Measurements from ENCODE around the gene ACOT13. TPM values are rescaled to one million over a fixed set of nuclear protein-coding genes. Genes with fewer than 3 reads are reported as not detected.
"Not testable (repeated sequence)": the region's sequence is repeated elsewhere in the genome, so short reads cannot be mapped to it uniquely, and the experiment has no call there.

ACOT13 gene
- 10 to 100 TPM; 63.0 to 70.8 TPM for total RNA-seq
- long read RNA-seq, full-length matches to known transcripts: 13 of 17 reads
- long read RNA-seq, partial matches to known transcripts: 0 of 17 reads
- long read RNA-seq, other reads (novel, unspliced or antisense): 4 of 17 reads

DNA sequence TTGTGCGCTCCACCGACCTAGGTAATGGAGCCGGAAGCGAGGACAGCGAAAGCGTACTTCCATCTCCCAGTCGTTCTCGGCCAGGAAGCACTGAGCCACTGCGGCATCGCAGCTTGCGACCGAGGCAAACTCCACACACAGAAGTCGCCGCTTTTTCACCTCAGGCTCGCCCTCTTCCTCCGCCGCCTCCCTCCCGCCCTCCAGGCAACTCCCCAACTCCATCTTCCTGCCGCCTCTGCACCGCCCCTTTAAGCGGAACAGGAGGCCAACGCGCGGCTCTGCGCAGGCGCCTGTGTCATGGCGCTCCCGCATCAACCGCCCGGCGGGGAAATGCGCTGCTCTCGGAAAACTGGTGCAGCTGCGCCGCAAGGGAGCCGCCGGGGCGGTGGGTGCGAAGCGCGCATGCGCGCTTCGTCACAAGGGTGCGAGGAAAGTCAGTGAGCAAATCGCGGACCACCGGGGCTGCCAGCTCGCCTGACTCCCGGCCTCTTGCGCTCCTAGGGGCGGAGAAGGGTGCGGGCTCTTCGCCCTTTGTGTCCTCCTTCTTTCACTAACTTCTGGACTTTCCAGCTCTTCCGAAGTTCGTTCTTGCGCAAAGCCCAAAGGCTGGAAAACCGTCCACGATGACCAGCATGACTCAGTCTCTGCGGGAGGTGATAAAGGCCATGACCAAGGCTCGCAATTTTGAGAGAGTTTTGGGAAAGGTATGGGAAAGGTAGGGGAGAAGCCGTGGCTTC, at the start of gene ACOT13, which contains the start of gene TDP2:
Gene ACOT13 (plus strand): TSS at position 437 of the 737 bp plus-strand sequence. CDS start 187 bp downstream, at position 624.
Gene TDP2 (minus strand): TSS at position 259 of the 737 bp plus-strand sequence. CDS start 37 bp downstream, at position 222.
- DNase-seq: peak; percentile 97
- peak; percentile 99 for ATAC-seq
- intact Hi-C loops (cut with DNase I): no loop called here

DNA sequence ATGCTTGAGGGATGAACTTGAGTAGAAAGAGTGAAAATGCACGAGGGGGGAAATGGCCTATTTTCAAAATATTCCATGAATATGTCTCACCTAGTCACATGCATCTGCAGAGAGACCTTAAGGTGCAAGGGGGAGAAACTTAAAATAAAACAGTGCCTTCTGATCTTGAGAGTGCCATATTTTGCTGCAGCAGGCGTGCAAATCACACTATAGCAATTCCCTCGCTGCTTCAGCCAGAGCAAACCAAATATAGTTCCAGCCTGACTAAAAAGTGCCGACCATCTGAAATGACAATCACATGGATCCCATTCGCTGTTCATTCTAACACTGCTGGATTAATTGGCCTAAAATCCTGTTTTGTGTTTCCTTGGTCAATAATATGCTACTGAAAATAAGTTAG, 47.2 kb upstream of the ACOT13 start:
- intact Hi-C loops (cut with DNase I): no loop called here
- no peak for ATAC-seq
- no peak for DNase-seq

DNA sequence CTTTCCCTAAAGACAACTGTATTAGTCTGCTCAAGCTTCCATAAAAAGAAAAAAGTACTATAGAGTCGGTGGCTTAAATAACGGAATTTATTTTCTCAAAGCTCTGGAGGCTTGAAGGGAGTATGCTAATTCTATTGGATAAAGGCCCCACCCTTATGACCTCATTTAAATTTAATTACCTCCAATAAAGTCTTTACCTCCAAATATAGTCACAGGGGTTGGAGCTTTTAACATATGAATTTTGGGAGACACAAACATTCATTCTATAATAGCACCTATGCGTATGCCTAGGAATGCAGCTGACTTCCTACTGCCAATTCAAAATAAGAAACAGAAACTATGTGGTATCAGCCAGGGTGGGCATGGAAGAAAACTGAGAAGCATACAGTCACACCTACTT, 46.2 kb upstream of the ACOT13 start:
- no peak for ATAC-seq
- intact Hi-C loops (cut with DNase I): no loop called here

DNA sequence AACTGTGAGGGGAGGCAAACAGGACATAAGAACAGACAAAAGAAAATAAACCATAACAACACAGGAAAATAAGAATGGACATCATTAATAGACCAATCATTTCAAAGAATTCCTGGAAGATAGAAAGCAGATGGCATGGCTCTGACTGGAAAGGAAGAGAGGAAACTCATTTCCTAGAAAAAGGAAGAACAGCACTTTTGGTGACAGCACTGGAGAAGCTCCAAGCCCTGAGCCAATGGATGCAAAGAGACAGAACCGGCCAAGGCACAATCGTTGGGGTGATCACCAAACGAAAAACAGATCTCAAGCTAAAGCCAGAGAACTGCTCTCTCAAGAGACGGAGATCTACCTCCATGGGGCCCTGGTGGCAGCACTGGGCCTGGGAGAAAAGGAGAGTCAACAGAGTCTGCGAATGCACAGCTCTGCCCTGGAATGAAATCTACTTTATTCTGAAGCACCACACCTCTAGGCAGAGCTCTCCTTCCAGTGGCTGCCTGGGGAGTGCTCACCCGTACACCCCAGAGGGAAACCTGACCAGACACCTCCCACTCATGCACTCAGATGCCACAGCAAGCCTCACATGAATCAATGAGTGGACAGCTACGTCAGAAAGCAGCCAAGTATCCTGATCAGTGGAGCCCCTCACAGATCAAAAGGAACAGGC, 45.1 kb upstream of the ACOT13 start:
- DNase-seq: no peak
- intact Hi-C loops (cut with DNase I): no loop called here
- no peak for ATAC-seq

More for the DNA sequence above, 46.2 kb upstream of the ACOT13 start:
- no peak for DNase-seq

DNA sequence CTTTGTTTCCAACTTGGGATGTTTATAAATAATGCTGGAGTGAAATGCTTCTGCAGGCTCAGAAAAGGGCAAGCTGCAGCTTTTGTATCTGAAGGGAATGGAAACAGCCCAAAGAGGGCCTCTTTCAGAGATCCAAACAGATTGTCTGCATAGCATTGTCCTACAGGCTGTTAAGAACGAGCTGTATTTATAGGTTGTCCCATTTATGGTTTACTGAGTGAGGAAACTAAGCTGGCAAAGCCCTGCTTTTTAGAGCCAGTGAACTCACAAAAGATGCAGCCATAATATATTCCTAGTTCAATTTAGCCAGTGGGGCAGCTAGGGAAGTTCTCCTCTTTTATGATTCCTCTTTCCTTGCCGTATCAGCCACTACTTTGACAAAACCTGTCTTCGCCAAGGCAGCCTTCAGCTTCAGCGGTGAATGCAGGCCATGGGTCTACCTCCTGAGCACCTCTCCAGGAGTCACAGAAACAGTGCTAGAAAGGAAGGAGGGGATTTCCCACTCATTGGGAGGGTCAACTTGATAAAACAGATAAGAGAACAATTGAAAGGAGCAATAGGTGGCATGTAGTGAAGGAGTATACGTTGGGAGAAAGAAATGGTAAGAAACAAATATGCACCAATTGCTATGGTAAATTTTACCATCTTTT, 35.9 kb upstream of the ACOT13 start:
- no peak for ATAC-seq
- no peak for DNase-seq
- intact Hi-C loops (cut with DNase I): no loop called here

DNA sequence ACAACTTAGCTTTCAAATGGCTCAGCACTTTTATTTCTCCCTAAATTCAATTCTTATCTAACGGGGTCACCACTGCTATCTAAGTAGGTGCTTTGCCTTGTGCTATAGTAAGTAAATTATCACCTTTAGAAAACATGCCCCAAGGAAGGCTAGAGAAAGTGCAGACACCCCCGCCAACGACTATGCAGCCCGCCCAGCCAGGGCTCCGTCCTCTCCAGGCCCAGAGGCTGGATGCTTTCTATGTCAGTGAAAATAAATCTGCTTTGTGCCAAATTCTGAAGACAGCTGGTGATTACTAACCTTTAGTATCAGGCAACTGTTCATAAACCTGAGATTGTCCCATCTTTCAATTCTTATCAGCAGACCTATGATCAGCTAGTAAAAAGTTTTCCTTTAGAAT, 35.2 kb upstream of the ACOT13 start:
- ATAC-seq: peak; percentile 38 to 78
- DNase-seq: no peak
- intact Hi-C loops (cut with DNase I): no loop called here

DNA sequence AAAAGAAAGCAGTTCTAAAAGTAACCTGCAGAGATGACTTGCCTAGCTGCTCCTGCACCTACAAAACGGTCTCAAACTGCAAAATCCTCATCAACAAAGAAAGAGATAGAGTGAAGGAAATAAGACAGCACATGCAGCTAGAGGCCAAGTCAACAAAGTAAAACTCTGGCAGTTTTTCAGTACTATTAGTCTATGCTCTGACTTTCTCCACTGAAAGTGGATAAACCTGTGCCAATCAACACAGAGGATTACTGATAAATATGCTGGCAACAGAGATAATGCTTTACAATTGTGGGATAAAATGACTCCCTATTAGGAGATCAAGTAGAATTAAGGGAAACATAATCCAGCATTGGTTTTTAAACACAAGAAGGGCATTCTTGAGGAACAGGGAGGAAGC, 34.3 kb upstream of the ACOT13 start:
- DNase-seq: no peak
- peak in 1 of 2 donors; percentile 86 for ATAC-seq
- intact Hi-C loops (cut with DNase I): no loop called here

DNA sequence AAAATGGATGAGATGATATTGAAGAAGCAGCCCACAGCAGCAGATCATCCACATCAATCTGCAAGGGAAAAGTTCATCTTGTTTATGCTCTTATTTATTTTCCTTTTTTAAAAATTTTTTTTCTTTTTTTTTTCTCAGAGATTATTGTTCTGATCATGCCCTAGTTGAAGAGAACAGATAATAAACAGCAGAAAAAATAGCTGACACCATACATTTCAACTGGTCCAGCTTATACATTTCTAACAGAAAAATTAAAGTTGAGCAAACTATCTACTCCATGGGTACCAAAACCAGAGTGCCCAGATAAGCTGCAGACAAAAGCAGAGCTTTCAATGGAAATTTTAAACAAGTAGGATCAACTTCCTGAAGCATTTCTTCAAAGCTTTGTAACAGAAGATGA, 30.2 kb upstream of the ACOT13 start:
- ATAC-seq: no peak
- intact Hi-C loops (cut with DNase I): no loop called here
- no peak for DNase-seq

DNA sequence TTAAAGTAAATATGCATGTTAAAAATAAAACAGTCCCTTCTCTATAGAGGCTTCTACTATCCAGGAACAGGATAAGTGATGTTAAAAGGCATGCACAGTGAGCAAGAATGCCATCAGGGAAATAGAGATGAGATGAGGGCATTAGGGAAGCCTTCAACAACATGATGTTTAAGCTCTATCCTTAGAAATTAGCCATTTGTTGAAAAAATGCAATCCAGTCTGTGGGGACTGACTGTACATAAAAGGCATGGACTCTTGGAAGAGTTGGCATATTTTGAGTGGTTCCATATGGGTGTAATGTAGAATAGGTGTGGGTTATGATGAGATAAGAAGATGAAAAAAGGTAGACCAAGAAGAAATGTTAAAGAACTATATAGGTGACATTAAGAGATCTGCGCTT, 26.7 kb upstream of the ACOT13 start:
- ATAC-seq: no peak
- no peak for DNase-seq
- intact Hi-C loops (cut with DNase I): no loop called here

DNA sequence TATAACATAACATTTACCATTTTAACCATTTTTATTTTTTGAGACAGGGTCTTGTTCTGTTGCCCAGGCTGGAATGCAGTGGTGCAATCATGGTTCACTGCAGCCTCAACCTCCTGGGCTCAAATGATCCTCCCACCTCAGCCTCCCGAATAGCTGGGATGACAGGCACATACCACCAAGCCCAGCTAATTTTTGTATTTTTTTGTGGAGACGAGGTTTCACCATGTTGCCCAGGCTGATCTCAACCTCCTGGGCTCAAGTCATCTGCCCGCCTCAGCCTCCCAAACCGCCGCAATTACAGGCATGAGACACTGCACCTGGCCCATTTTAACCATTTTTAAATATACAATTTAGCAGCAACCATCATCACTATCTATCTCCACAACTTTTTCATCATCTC, 26.2 kb upstream of the ACOT13 start:
- intact Hi-C loops (cut with DNase I); DNase-seq; ATAC-seq: not testable (repeated sequence)

DNA sequence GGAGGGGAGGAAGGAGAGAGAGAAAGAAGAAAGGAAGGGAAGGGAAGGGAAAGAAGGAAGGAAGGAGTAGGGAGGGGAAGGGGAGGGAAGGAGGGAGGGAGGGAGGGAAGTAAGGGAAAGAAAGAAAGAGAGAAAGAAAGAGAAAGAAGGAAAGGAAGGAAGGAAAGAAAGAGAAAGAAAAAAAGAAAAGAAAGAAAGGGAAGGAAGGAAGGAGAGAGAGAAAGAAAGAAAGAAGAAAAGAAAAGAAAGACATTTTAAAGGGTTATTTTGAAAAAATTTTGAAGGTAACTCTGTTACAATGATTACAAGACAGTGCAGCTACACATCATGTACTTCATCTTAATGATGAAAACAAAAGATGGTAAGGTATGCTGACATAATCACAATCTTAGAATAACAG, 24.8 kb upstream of the ACOT13 start:
- no peak for ATAC-seq
- DNase-seq: no peak
- intact Hi-C loops (cut with DNase I): no loop called here

DNA sequence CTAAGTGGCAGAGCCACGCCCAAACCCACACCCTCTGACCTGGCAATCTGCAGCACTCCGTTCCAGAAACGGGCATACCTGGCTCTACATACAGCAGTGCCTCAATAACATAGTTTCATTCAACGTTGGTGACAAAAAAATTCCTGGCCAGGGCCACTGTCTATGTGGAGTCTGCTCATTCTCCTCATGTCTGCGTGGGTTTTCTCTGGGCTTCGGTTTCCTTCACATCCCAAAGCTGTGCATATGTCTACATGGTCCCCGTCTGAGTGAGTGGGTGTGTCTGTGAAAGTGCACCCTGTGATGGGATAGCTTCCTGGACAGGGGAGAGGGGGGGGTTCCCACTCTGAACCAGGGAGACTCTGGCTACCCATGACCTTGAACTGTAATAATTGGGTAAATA, 23.0 kb upstream of the ACOT13 start:
- no peak for DNase-seq
- intact Hi-C loops (cut with DNase I): no loop called here
- no peak for ATAC-seq

DNA sequence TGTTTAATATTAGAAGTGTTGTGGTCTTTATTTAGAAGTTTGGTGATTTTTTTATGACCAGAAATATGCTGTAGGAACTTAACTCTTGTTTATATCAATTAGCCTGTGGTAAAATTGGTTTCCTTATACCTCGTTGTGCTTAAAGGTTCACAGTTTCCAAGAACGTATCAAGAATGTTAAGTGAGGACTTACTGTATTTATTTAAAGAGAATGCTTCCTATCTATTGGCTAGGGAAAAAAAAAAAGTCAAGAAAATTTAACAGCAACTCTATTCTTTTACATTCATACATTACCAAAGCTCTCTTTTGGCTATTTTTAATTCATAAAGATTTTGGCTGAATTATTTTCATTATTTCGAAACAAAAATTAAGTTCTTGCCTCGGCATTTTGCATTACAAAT, 22.5 kb upstream of the ACOT13 start:
- DNase-seq: no peak
- no peak for ATAC-seq
- intact Hi-C loops (cut with DNase I): no loop called here

DNA sequence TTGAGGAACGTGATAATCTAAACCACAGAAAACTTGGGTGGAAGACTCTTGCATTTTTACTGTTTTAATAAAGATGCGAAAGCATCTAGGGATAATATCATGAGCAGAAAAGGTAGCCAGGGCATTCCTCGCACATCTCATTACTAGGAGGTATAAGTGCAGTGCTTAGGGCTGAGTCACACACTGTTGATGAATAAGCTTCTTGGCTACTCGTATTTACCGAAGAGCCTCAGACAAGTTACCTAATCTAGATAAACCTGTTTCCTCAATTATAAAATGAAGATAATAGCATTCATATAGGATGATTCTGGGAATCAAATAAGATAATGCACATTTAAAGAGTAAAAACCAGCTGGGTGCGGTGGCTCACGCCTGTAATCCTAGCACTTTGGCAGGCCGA, 20.1 kb upstream of the ACOT13 start:
- intact Hi-C loops (cut with DNase I): no loop called here
- ATAC-seq: peak in 1 of 2 donors; percentile 51
- DNase-seq: no peak

DNA sequence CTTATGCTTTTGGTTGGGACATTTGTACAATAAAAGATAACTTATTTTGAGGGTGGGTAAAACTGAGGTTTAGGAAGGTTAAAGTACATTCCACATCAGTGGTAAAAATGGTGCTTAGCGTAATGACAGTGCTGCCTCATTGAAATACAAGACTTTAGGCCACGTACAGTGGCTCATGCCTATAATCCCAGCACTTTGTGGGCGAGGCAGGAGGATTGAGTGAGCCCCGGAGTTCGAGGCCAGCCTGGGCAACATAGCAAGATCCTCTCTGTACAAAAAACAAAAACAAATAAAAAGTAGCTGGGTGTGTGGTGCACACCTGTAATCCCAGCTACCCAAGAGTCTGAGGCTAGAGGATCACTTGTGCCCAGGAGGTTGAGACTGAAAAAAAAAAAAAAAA, 18.6 kb upstream of the ACOT13 start:
- intact Hi-C loops (cut with DNase I): no loop called here
- DNase-seq (no peak), ATAC-seq (no peak)

DNA sequence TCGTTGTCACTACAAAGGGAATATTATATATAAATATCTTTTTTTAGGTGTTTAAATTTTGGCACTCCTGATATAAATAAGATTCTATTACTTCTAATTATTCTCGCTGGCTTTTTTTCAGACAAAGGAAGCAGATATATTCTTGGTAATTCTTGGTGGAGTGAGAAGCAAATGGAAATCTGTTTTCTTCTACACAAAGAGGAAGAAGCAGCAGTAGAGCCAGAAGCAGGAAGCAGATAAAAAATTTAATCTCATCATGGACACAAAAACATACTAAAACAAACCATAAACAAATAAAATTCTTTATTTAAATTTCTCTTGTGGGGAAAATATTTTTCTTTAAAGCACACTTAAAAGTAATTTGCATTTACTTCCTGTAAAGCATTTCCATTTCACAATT, 17.2 kb upstream of the ACOT13 start:
- DNase-seq (no peak), ATAC-seq (no peak)
- intact Hi-C loops (cut with DNase I): no loop called here

DNA sequence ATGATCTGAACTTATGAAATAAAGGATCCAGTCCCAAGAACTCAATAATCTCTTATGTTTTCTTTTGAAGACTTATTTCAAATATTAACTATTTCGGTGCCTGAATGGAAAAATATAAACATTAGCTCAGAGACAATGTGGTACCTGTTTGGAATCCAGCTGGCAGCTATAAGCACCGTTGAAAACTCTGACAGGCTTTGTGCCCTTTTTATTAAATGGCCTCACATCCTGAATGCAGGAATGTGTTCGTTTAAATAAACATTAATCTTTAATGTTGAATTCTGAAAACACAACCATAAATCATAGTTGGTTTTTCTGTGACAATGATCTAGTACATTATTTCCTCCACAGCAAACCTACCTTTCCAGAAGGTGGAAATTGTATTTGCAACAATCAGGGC, 16.5 kb upstream of the ACOT13 start:
- no peak for DNase-seq
- intact Hi-C loops (cut with DNase I): no loop called here
- no peak for ATAC-seq

DNA sequence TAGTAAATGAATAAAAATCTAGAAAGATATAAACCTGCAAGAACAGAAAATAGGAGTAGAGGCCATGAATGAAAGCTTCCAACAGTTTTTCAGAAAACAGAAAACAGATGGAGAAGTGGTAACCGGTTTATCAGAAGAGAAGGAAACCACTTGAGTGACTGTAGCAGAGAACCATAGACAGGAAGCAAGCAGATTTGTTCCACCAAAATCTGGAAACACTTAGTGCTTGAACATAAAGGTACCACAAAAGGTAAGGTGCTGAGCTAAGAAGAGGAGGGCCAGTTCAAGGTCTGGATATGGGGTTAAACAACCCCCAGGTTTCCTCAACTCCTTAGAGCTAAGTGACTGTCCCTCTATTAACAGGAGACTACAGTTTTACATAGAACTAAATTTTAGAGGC, 11.7 kb upstream of the ACOT13 start:
- no peak for DNase-seq
- intact Hi-C loops (cut with DNase I): no loop called here
- no peak for ATAC-seq

DNA sequence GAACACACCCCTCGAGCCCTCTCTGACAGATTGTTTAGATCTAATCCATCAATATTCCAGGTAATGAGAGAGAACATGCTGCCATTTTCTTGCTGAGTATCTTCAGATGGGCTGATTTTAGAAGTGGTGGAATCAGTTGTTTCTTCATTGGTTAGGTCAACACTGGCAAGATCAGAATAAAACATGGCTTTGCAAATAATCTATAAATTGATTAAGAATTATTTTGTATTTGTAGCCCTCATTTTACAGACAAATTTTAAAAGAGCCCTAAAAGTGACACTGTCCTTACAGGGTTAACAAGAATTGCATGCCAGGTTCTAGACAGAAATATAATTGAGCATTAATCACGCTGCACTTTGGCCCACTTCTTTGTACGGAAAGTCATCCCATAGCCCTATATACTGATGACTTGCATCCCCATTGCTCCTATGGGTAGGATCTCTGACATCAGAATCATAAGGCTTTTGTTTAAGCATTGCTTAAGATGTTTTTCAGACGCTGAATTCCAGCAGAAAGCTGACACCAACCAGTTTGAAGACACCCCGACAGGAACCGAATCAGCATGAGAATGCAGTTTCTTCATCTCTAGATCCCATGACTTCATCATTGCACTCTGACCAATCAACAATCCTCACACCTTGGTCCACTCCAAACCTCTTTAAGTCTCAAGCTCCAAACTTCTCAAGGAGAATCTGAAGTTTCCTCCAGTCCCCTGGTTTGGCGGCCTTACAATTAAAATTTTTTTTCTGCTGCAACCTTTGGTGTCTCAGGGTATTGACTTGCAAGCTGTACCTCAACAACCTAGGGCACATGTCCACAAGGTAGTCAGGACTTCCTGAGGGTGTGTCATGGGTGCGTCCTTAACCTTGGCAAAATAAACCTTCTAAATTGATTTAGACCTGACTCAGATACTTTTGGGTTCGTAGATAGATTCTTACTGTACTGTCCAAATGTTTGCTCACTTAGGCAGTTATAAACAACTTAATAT, 8.0 kb upstream of the ACOT13 start:
- ATAC-seq (no peak), DNase-seq (no peak)
- intact Hi-C loops (cut with DNase I): no loop called here

Data from left cardiac atrium (tissue), 4 donors.